Fibroblast of the aortic adventitia (primary cell): ENCODE results near the gene PPP2R2C. TPM values are rescaled to one million over a fixed set of nuclear protein-coding genes. Genes with fewer than 3 reads are reported as not detected.

Source experiments
- DNase-seq: peaks from one replicate; pipeline ENCODE4 v3.0.0-alpha.2; 2010; ENCODE audit warnings: low read depth
- H3K4me3 ChIP-seq: 2 replicates; pipeline ENCODE4 v1.5.1; 2011; ENCODE audit warnings: low read depth, mild to moderate bottlenecking, control low read depth, low read length, moderate library complexity
- total RNA-seq: library from RNA; depleted of rRNA; stranded (reverse); fragments of >200 nt; gene quantifications from 2 replicates; pipeline ENCODE4 v1.2.3, GENCODE V29; 2012; ENCODE audit warnings: low replicate concordance
- TF ChIP-seq, protein P1 (sequence below): IDR thresholded peaks from 2 replicates; pipeline ENCODE4 v1.5.1; 2011; ENCODE audit warnings: mild to moderate bottlenecking, low read length, control low read depth, inconsistent platforms; ENCODE audit not compliant: insufficient read depth

PPP2R2C gene
- total RNA-seq, 1 donor = not detected

DNA sequence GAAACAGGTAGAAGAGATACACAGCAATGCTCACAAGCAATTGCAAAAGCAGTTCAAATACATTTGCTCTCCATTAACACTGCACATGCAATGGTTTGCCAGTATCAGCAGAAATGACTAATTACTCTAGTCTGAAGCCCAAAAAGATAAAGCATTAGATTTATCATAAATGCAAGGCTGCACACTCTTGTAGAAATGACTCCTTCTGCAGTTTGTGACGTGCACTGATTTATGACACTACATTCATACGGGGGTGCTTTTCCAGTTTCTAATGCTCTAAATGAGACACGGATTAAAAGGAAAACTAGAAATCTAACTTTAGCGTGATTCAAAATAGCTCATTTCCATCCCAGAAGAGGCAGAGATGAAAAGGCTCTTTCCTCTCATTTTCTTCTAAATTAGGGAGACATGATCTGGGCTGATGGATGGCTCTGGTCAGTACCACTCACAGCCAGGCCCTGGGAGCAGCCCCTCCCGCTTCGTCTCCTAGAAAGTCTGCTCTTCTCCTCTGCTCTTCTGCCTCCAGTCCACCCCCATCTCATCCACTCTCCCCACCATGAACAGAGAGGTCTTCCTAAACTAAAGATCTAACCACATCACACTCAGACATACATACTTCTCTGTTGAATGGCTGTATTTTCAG lies 33.2 kb downstream of the PPP2R2C start:
- no peak overlapping the region for H3K4me3 ChIP-seq
- TF ChIP-seq, protein P1, sequence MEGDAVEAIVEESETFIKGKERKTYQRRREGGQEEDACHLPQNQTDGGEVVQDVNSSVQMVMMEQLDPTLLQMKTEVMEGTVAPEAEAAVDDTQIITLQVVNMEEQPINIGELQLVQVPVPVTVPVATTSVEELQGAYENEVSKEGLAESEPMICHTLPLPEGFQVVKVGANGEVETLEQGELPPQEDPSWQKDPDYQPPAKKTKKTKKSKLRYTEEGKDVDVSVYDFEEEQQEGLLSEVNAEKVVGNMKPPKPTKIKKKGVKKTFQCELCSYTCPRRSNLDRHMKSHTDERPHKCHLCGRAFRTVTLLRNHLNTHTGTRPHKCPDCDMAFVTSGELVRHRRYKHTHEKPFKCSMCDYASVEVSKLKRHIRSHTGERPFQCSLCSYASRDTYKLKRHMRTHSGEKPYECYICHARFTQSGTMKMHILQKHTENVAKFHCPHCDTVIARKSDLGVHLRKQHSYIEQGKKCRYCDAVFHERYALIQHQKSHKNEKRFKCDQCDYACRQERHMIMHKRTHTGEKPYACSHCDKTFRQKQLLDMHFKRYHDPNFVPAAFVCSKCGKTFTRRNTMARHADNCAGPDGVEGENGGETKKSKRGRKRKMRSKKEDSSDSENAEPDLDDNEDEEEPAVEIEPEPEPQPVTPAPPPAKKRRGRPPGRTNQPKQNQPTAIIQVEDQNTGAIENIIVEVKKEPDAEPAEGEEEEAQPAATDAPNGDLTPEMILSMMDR = no peak

DNA sequence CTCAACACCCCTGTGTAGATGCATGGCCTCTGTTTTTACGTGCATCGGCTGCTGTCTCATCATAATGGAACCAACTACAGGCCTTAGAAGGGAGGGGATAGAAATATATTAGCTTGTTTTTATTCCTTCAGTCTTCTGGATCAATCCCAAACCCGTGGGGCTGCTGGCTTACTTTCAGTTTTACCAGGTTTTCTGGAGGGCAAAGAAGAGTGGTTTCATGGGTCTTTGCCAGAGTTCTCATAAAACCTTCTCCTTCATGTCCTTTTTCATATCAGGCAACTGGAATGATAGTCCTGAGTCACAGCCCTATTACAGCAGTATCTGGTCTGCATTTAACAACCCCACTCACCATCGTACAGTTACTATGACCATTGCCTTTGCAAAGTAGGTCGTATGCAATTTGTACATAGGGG lies 34.6 kb downstream of the PPP2R2C start:
- no peak overlapping the region for H3K4me3 ChIP-seq
- DNase-seq = no peak
- TF ChIP-seq, protein P1 = no peak

More for the DNA sequence above, 33.2 kb downstream of the PPP2R2C start:
- DNase-seq = no peak

DNA sequence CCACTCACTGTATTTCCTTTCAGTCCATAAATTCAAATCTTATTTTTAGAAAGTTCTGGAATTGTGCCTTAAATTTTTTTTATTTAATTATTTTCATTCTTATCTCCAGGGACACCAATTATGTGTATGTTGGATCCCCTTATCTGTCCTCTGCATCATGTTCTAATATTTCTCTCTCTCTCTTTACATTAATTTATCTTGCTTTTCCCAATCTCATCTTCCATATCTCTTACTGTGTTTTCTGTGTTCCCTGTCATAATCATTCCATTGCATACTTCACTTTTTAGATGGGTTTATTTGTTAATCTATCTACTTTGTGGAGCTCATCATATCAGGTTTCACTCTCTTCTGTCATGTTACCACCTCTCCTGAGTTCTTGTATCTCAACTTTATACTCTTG lies 37.4 kb downstream of the PPP2R2C start:
- H3K4me3 ChIP-seq = no peak overlapping the region
- DNase-seq = no peak
- TF ChIP-seq, protein P1 = no peak

DNA sequence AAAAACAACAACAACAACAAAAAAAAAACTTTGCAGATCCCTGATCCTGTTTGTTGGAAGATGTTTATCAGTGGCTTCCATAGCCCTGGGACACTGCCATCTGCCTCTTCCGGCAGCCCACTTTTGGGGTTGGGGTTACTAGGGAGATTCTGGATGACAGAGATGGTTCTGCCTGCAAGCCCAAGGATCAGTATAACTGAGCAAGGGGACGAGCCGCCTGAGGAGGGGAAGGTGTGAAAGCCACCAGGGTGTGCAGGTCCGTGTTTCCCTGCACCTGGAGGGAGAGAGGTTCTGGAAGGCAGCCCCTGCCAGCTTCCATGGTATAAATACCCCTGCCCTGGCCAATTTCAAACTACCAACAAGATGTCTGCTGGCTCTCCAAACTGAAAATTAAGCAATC lies 41.5 kb downstream of the PPP2R2C start:
- TF ChIP-seq, protein P1 = no peak
- DNase-seq = no peak
- no peak overlapping the region for H3K4me3 ChIP-seq

DNA sequence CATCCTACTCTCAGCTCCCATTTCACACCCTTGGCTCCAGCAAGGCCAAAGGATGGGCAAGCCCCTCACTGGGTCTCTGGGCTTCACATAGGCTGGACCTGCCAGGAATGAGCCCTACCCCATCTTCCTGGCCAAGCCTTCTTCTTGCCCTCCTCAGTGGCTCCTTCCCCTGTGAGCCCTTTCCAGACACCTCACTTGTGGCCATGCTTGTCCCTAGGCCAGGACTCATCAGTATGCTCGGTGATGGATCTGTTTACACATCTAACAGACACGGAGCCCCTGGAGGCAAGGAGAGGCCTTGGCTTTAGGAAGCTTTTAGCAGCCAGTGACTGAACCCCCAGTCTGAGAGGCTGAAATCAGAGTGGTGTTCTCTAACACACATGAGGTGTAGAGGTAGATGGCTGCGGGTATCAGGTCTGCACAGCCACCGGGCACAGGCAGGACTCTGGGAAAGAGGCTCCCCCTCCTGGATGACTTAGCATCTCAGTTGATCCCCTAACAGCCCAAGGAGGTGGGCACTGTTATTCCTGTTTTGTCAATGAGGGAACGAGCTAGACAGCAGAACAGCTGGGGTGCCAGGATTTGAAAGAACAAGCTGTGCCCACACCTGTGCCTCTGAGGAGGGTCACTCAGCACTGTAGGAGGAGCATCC lies 44.8 kb downstream of the PPP2R2C start:
- H3K4me3 ChIP-seq = no peak overlapping the region
- TF ChIP-seq, protein P1 = no peak
- DNase-seq = no peak

DNA sequence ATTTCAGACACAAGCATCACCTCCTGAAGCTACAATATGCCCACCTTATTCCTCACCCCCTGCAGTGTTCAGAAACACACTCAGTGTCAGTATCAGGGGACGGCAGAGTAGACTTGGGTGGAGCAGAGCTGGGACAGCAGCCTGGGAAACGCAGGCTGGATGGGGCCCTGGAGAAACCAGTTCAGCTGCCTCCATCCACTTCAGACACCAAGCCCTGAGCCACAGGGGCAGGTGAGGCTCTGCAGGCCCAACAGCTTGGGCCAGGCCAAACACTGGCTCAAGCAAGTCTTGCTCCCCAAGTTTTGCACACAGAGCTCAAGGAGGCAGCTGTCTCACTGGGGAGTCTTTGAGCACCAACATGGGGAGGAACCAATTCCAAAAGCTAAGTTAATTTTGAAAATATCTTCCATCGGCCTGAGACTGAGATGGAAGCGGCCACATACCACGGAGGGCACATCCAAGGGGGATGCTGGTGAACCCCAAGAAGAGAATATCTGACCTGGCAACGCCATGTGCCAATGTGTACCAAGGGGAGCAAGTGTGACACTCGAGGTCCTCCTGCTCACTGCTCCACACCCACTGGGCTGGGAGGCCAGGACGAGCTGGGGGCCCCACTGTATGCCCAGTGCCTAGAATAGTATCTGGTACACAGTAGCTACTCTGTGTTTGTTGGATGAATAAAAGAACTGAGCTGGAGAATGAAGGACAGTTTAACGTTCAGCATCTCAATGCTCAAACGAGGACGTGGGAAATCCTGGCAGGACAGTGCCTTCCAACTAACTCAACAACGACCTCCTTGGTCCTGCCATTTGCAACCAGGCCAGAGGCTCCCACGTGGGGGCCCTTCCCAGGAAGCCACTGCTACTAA lies 45.6 kb downstream of the PPP2R2C start:
- TF ChIP-seq, protein P1 = no peak
- H3K4me3 ChIP-seq = no peak overlapping the region
- DNase-seq = no peak
